HEK293T (cell line): ENCODE measurements around the gene TBC1D13.

Experiments
- CTCF ChIA-PET: fragments of 350-600 bp; formaldehyde crosslinking; extraction: SDS; loops from one replicate; lab custom pipeline; 2021; ENCODE audit warnings: antibody characterized with exemption, inconsistent platforms; lab: Yijun Ruan, JAX
- POLR2A ChIA-PET: fragments of 350-600 bp; formaldehyde crosslinking; extraction: SDS; loops from one replicate; lab custom pipeline; 2020; ENCODE audit warnings: antibody characterized with exemption, inconsistent platforms; lab: Yijun Ruan, JAX
- DNase-seq: peaks from one replicate; pipeline ENCODE4 v3.0.0; 2012; ENCODE audit warnings: mixed read lengths; ENCODE audit errors: extremely low spot score
- ARNT ChIP-seq: fragments of 450-650 bp; IDR thresholded peaks from 2 replicates; pipeline ENCODE4 v1.6.1; 2017; ENCODE audit warnings: mild to moderate bottlenecking
- BHLHE40 ChIP-seq: fragments of 450-650 bp; IDR thresholded peaks from 2 replicates; pipeline ENCODE4 v1.6.1; 2016; ENCODE audit warnings: mild to moderate bottlenecking, moderate library complexity, borderline replicate concordance
- CTBP1 ChIP-seq: fragments of 450-650 bp; IDR thresholded peaks from 2 replicates; pipeline ENCODE4 v1.6.1; 2016; ENCODE audit warnings: borderline replicate concordance
- ELF4 ChIP-seq: fragments of 450-650 bp; IDR thresholded peaks from 2 replicates; pipeline ENCODE4 v1.6.1; 2017; ENCODE audit warnings: antibody characterized with exemption
- FOXA1 ChIP-seq: fragments of 450-650 bp; IDR thresholded peaks from 2 replicates; pipeline ENCODE4 v1.6.1; 2016; ENCODE audit warnings: mild to moderate bottlenecking
- FOXK2 ChIP-seq: fragments of 450-650 bp; IDR thresholded peaks from 2 replicates; pipeline ENCODE4 v1.6.1; 2016; ENCODE audit warnings: mild to moderate bottlenecking
- FOXM1 ChIP-seq: fragments of 450-650 bp; IDR thresholded peaks from 2 replicates; pipeline ENCODE4 v1.6.1; 2017; ENCODE audit warnings: mild to moderate bottlenecking, borderline replicate concordance
- HDGF ChIP-seq: fragments of 450-650 bp; IDR thresholded peaks from 2 replicates; pipeline ENCODE4 v1.6.1; 2017; ENCODE audit warnings: antibody characterized with exemption, borderline replicate concordance
- L3MBTL2 ChIP-seq: fragments of 450-650 bp; conservative IDR thresholded peaks from 2 replicates; pipeline ENCODE4 v1.6.1; 2016; ENCODE audit warnings: mild to moderate bottlenecking
- LEF1 ChIP-seq: fragments of 450-650 bp; IDR thresholded peaks from 2 replicates; pipeline ENCODE4 v1.6.1; 2017; ENCODE audit warnings: mild to moderate bottlenecking, borderline replicate concordance
- NFRKB ChIP-seq: fragments of 450-650 bp; IDR thresholded peaks from 2 replicates; pipeline ENCODE4 v1.6.1; 2016; ENCODE audit warnings: mild to moderate bottlenecking, moderate library complexity
- PKNOX1 ChIP-seq: fragments of 450-650 bp; IDR thresholded peaks from 2 replicates; pipeline ENCODE4 v1.6.1; 2016
- SP1 ChIP-seq: fragments of 450-650 bp; IDR thresholded peaks from 2 replicates; pipeline ENCODE4 v1.6.1; 2017
- SUZ12 ChIP-seq: fragments of 450-650 bp; IDR thresholded peaks from 2 replicates; pipeline ENCODE4 v1.6.1; 2016; ENCODE audit warnings: mild to moderate bottlenecking
- TARDBP ChIP-seq: fragments of 450-650 bp; IDR thresholded peaks from 2 replicates; pipeline ENCODE4 v1.6.1; 2016
- ZNF384 ChIP-seq: fragments of 450-650 bp; IDR thresholded peaks from 2 replicates; pipeline ENCODE4 v1.6.1; 2016

TBC1D13 gene

DNA sequence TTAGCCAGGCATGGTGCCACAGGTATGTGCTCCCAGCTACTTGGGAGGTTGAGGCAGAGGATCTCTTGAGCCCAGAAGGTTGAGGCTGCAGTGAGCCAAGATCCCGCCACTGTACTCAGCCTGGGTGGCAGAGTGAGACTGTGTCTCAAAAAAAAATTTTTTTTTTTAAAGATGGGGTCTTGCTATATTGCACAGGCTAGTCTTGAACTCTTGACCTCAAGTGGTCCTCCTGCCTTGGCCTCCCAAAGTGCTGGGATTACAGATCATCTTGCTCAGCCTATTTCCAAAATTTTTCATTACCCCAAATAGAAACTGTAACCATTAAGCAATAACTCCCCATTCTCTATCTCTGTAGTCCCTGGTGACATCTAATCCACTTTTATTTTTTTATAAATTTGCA lies 4.4 kb upstream of the TBC1D13 start:
- ChIA-PET POLR2A (interaction anchor here (1.5 kb wide), 1 partner anchor 10 kb away, joined by 12 read pairs; the partner anchor contains the start of gene ZER1), CTCF (no interaction called here)
- TF ChIP-seq HDGF (no peak), FOXM1 (no peak), CTBP1 (no peak), ARNT (no peak), L3MBTL2 (no peak), FOXA1 (no peak), FOXK2 (no peak), NFRKB (no peak), BHLHE40 (no peak)
- no peak for DNase-seq

GRCh38 chr9:128785427-128785826 lies 1.6 kb upstream of the TBC1D13 start:
- CTCF ChIA-PET: interaction anchor here (0.7 kb wide), 1 partner anchor 27 kb away, joined by 3 read pairs; no protein-coding TSS in a partner anchor
- no peak for TF ChIP-seq FOXK2
- TF ChIP-seq NFRKB: no peak
- TF ChIP-seq FOXA1: no peak
- TF ChIP-seq SP1: no peak
- TF ChIP-seq BHLHE40: no peak
- TF ChIP-seq HDGF: no peak
- no peak for TF ChIP-seq FOXM1
- TF ChIP-seq SUZ12: no peak
- TF ChIP-seq ARNT: no peak
- no peak for TF ChIP-seq PKNOX1
- no peak for TF ChIP-seq TARDBP
- no peak for TF ChIP-seq ZNF384
- TF ChIP-seq ELF4: no peak
- TF ChIP-seq LEF1: no peak
- no peak for TF ChIP-seq CTBP1
- TF ChIP-seq L3MBTL2: no peak
- POLR2A ChIA-PET: no interaction called here
- DNase-seq: no peak

DNA sequence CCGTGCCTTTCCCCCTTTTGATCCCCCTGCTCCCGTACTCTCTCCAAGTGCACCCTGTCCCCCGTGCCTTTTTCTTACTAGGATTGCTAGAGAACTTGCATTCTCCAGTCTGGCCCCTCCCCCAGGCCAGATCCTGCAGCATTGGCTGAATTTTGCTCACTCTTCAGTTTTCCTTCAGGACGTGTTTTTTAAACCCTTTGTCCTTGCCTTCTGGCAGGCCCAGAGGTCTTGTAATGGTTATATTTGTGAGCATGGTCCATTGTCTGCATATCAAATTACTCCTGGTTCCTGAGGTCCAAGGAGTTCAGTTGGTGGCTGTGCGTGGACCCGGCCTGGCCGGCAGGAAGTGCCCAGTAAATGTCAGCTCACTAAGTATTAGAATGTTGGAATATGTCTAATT lies 606 bp downstream of the TBC1D13 start:
- POLR2A ChIA-PET: interaction anchor here (0.6 to 2.2 kb wide), 6 partner anchors 15 to 42 kb away, joined by 3 to 14 read pairs (median 4); partner anchors contain the start of genes ENDOG, SPOUT1 and ZER1
- TF ChIP-seq L3MBTL2 (no peak), BHLHE40 (no peak), CTBP1 (no peak), LEF1 (no peak), FOXA1 (no peak), SUZ12 (no peak), PKNOX1 (no peak), SP1 (no peak), TARDBP (no peak), NFRKB (no peak), ELF4 (no peak), ARNT (no peak), FOXM1 (no peak)
- CTCF ChIA-PET: interaction anchor here (2.0 kb wide), 1 partner anchor 86 kb away, joined by 4 read pairs; the partner anchor contains the start of gene PKN3
- no peak for DNase-seq

DNA sequence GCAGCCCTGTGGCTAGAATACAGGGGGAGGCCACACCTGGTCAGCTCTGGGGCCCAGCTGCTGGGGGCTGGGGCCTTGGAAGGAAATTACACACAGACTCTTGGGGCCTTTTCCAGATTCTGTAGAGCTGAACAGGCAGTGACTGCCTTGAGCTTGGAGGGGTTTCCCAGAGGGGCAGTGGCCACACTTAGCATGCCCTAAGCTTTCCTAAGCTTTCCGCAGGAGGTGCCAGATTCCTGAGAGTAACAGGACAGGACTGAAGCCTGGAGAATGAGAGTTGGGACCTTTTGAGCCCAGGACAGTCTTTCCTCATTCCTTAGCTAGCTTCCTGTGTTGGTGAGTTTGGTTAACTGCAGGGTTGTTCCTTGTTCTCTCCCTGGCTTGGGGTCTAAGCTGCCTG lies 1.4 kb downstream of the TBC1D13 start:
- no peak for TF ChIP-seq TARDBP
- no peak for TF ChIP-seq HDGF
- DNase-seq: no peak
- POLR2A ChIA-PET: interaction anchor here (0.6 to 2.2 kb wide), 6 partner anchors 16 to 41 kb away, joined by 3 to 14 read pairs (median 4); partner anchors contain the start of genes ENDOG, SPOUT1 and ZER1
- CTCF ChIA-PET: interaction anchor here (0.9 to 2.0 kb wide), 4 partner anchors 22 to 86 kb away, joined by 3 to 4 read pairs (median 4); partner anchors contain the start of genes ENDOG and PKN3

DNA sequence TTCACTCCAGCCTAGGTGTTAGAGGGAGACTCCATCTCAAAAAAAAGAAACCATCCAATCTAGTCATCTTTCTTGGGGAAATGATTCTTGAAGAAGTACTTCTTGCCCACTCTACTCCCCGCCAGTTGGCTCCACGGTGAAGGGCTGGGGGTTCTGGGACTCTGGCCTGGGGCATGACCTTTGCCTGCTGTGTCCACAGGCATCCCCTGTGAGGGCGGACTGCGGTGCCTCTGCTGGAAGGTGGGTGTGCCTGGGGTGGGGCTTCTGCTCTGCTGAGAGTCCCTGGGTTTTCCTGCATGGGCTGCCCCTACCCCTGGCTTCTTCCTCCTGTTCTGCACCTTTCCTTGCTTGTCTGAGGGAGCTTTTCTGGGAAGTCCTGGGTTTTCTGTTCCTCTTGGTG lies 3.5 kb downstream of the TBC1D13 start:
- TF ChIP-seq FOXA1: no peak
- TF ChIP-seq HDGF: no peak
- TF ChIP-seq LEF1: no peak
- no peak for TF ChIP-seq PKNOX1
- TF ChIP-seq TARDBP: no peak
- TF ChIP-seq ZNF384: no peak
- no peak for TF ChIP-seq CTBP1
- TF ChIP-seq FOXM1: no peak
- no peak for TF ChIP-seq ARNT
- TF ChIP-seq FOXK2: no peak
- no peak for TF ChIP-seq BHLHE40
- TF ChIP-seq ELF4: no peak
- no peak for TF ChIP-seq NFRKB
- no peak for TF ChIP-seq SP1
- TF ChIP-seq SUZ12: no peak
- no peak for TF ChIP-seq L3MBTL2
- POLR2A ChIA-PET: no interaction called here
- CTCF ChIA-PET: no interaction called here
- no peak for DNase-seq

DNA sequence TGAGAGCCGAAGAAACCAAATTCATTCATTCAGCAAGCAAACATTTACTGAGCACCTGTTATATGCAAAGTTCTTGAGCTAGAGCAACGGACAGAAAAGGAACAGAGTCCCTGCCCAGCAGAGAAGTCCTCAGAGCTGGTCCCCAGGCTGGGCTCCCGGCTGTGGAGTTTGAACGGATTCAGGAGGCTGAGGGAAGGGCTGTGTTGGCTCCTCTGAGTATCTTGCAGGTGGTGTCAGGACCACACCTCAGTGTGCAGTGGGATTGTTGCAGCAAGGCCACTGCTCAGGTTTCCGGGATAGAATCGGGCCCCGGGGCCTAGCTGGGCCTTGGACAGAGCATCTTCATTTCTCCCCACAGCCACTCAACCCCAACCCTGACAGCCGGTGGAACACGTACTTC lies 5.1 kb downstream of the TBC1D13 start:
- TF ChIP-seq NFRKB (no peak), ELF4 (no peak), ARNT (no peak), LEF1 (no peak), L3MBTL2 (no peak), BHLHE40 (no peak), HDGF (no peak), CTBP1 (no peak)
- CTCF ChIA-PET: no interaction called here
- DNase-seq: no peak
- POLR2A ChIA-PET: interaction anchor here (1.6 to 2.3 kb wide), 2 partner anchors 11 to 26 kb away, joined by 5 to 10 read pairs; partner anchors contain the start of gene ENDOG
